ENCODE measurements around the gene DHRS13.

Gene DHRS13

GRCh38 chr17:28864991-28865849, 37.7 kb downstream of the DHRS13 start:
- peak; percentile 7 for DNase-seq (ENCODE audit: low read depth)
- TF ChIP-seq, protein P1, sequence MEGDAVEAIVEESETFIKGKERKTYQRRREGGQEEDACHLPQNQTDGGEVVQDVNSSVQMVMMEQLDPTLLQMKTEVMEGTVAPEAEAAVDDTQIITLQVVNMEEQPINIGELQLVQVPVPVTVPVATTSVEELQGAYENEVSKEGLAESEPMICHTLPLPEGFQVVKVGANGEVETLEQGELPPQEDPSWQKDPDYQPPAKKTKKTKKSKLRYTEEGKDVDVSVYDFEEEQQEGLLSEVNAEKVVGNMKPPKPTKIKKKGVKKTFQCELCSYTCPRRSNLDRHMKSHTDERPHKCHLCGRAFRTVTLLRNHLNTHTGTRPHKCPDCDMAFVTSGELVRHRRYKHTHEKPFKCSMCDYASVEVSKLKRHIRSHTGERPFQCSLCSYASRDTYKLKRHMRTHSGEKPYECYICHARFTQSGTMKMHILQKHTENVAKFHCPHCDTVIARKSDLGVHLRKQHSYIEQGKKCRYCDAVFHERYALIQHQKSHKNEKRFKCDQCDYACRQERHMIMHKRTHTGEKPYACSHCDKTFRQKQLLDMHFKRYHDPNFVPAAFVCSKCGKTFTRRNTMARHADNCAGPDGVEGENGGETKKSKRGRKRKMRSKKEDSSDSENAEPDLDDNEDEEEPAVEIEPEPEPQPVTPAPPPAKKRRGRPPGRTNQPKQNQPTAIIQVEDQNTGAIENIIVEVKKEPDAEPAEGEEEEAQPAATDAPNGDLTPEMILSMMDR (IDR thresholded peaks at IDR 0.05; ENCODE audit: low read length, missing control alignments): no peak
- no peak overlapping the region for H3K4me3 ChIP-seq (replicated peaks; ENCODE audit: low read depth, low read length)

DNA sequence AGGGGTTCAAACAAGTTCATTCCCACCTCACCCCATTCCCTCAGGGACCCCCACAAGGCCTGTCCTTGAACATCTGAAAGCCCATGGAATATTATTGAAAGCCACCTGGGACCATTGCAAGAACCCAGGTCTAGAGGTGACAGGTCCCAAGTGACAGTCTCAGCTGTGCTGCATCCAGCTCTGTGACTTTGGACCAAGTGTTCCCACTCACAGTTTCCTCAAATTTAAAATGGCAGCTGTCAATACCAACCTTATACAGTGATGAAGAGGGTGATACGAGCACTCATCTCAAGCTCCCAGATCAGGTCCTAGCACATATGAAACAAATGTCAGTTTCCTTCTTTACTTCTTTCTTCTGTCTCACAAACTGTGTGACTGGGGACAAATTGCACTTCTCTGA, 38.9 kb downstream of the DHRS13 start:
- TF ChIP-seq, protein P1 (IDR thresholded peaks at IDR 0.05; ENCODE audit: low read length, missing control alignments): no peak
- H3K4me3 ChIP-seq (replicated peaks; ENCODE audit: low read depth, low read length): no peak overlapping the region
- DNase-seq (ENCODE audit: low read depth): no peak

DNA sequence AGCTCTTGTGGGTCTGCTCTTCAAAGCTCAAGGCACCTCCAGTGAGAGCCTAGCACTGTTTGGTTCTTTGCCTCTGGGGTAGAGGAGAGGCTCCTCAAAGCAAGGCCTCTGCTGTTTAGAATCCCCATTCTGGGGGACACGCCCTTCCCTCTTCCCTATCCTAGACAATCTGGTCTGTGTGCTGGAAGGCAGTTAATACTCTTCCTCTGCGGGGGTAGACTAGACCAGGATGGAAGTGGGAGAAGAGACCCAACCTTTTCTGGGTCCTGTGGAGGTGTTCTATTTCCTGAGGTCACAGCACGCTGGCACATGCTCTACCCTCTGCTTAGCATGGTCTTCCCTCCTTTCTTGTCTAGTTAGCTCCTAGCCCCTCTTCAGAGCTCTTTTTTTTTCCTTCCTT, 40.3 kb downstream of the DHRS13 start:
- TF ChIP-seq, protein P1 (IDR thresholded peaks at IDR 0.05; ENCODE audit: low read length, missing control alignments): no peak
- no peak for DNase-seq (ENCODE audit: low read depth)
- no peak overlapping the region for H3K4me3 ChIP-seq (replicated peaks; ENCODE audit: low read depth, low read length)

DNA sequence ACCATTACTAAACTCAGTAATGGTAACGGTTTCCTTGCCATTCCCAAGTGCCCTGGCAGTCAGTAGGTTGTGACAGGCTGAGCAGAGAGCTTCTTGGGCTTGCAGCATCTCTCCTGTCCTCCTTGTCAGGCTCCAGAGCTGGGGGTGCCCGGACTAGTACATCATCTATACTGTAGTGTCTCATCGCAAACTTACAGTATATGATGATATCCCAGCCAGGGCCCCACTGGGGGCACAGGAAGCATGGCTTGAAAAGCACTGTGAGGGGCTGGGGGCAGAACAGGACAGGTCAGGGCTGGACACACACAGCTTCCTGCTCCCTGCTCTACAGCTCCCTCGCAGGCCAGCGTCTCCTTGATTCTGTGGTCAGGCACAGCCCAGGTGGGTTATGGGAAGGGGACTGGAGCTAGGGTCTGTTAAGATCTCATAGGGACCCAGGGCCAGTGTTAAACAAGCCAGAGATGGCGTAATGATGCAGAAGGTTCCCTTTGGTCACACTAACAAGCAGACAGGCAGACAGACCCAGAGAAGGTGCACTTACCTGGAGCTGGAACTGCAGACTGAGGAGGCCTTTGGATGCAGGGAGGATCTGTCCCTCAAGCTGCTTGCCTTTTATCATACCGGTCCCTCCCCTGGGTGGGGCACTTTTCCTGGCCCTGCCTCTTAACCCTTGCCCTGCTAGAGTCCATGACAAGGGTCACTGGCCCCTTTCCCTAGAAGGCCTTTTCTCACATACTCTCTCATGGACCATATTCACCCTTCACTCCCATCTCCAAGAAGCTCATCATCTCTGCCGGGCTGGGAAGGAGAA, 41.3 kb downstream of the DHRS13 start:
- no peak for DNase-seq (ENCODE audit: low read depth)
- H3K4me3 ChIP-seq (replicated peaks; ENCODE audit: low read depth, low read length): no peak overlapping the region
- TF ChIP-seq, protein P1 (IDR thresholded peaks at IDR 0.05; ENCODE audit: low read length, missing control alignments): no peak

DNA sequence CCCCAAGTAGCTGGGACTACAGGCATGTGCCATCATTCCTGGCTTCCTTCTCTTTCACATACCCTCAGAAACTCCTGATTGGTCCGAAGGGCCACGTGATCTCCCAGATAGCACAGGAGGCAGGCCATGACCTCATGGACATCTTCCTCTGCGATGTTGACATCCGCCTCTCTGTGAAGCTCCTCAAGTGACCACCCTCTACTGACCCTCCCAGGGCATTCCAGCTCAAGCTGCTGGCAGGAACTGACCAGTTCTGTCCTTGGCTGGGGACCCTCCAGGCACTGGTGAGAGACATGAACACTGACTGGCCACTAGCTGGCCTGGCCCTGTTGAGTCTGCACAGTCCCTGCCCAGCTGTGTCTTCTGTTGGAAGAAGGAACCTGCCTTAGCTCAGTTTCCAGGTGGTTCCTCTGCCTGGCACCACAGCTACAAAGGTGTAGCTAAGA, 42.5 kb downstream of the DHRS13 start:
- no peak for DNase-seq (ENCODE audit: low read depth)
- no peak overlapping the region for H3K4me3 ChIP-seq (replicated peaks; ENCODE audit: low read depth, low read length)
- TF ChIP-seq, protein P1 (IDR thresholded peaks at IDR 0.05; ENCODE audit: low read length, missing control alignments): no peak

DNA sequence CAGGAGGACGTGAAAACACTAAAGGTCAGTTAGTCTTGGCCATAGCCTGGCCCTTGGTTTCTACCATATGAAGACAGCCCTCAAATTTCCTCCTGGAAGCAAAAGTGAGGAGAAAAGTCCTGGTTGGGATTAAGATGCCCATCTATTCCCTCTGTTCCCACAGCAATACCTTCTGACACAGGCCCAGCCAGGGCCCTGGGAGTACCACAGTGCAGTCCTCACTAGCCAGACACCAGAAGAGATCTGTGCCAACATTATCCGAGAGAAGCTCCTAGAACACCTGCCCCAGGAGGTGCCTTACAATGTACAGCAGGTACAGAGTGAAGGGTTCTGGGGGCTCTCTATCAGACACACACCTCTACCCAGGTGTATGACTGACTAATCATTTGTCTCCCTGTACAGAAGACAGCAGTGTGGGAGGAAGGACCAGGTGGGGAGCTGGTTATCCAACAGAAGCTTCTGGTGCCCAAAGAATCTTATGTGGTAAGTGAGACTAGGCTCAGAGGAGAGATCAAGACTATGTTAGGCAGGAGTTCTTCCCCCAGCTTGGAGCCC, 44.0 kb downstream of the DHRS13 start:
- no peak for DNase-seq (ENCODE audit: low read depth)
- no peak overlapping the region for H3K4me3 ChIP-seq (replicated peaks; ENCODE audit: low read depth, low read length)
- TF ChIP-seq, protein P1 (IDR thresholded peaks at IDR 0.05; ENCODE audit: low read length, missing control alignments): no peak

All from fibroblast of pulmonary artery (primary cell).